IMR-90 (cell line): ENCODE data around the gene PDZD2. TPM values are rescaled to one million over a fixed set of nuclear protein-coding genes. Genes with fewer than 3 reads are reported as not detected.

ENCODE experiments used
- ATAC-seq: fragments of 200-7000 bp; cut with Tn5 transposase; 2 replicates; pipeline ENCODE4 v1.9.1; 2020; ENCODE audit warnings: low read depth, mild to moderate bottlenecking, moderate library complexity
- BruUV-seq: library from RNA; stranded (reverse); fragments of 400-500 nt; replicated peaks from 2 replicates; lab custom pipeline; 2021; lab: Mats Ljungman, UMichigan
- CTCF ChIA-PET: fragments of 300-600 bp; formaldehyde crosslinking; extraction: SDS; loops from one replicate; lab custom pipeline; 2021; ENCODE audit warnings: antibody characterized with exemption; lab: Yijun Ruan, JAX
- POLR2A ChIA-PET: fragments of 300-600 bp; sonication (Branson Sonifier 250); formaldehyde crosslinking; loops from one replicate; lab custom pipeline; 2022; ENCODE audit warnings: antibody characterized with exemption; ENCODE audit not compliant: unreplicated experiment; lab: Charles Lee
- DNase-seq: peaks from one replicate; pipeline ENCODE4 v3.0.0; 2013
- H2AFZ ChIP-seq: replicated peaks from 2 replicates; pipeline ENCODE3; 2013; ENCODE audit warnings: low read length, mild to moderate bottlenecking; ENCODE audit not compliant: poor library complexity
- H2AK5ac ChIP-seq: 2 replicates; pipeline ENCODE4 v1.6.1; 2013; ENCODE audit warnings: low read depth, low read length, inconsistent platforms
- H2AK9ac ChIP-seq: replicated peaks from 2 replicates; pipeline ENCODE3; 2013; ENCODE audit warnings: mild to moderate bottlenecking, low read depth, low read length, moderate library complexity; ENCODE audit not compliant: poor library complexity
- H2BK120ac ChIP-seq: 2 replicates; pipeline ENCODE4 v1.6.1; 2013; ENCODE audit warnings: low read depth, low read length, inconsistent platforms
- H2BK15ac ChIP-seq: 3 replicates; pipeline ENCODE4 v1.6.1; 2013; ENCODE audit warnings: low read depth, low read length, inconsistent platforms
- H2BK20ac ChIP-seq: 2 replicates; pipeline ENCODE4 v1.6.1; 2013; ENCODE audit warnings: low read depth, mild to moderate bottlenecking, inconsistent platforms, low read length, moderate library complexity
- H2BK5ac ChIP-seq: 2 replicates; pipeline ENCODE4 v1.6.1; 2013; ENCODE audit warnings: mild to moderate bottlenecking, low read depth, low read length, inconsistent platforms; ENCODE audit not compliant: poor library complexity, severe bottlenecking
- H3K14ac ChIP-seq: replicated peaks from 2 replicates; pipeline ENCODE4 v1.6.1; 2013; ENCODE audit warnings: low read depth, low read length, inconsistent platforms
- H3K18ac ChIP-seq: 2 replicates; pipeline ENCODE4 v1.6.1; 2013; ENCODE audit warnings: low read depth, low read length, control low read depth
- H3K23ac ChIP-seq: 2 replicates; pipeline ENCODE4 v1.6.1; 2013; ENCODE audit warnings: low read depth, low read length, inconsistent platforms
- H3K27ac ChIP-seq: 2 replicates; pipeline ENCODE4 v1.5.1; 2013; ENCODE audit warnings: mild to moderate bottlenecking, control low read depth, low read length; ENCODE audit not compliant: insufficient read depth
- H3K27me3 ChIP-seq: 2 replicates; pipeline ENCODE4 v1.6.1; 2013; ENCODE audit warnings: low read length; ENCODE audit not compliant: control insufficient read depth, insufficient read depth
- H3K36me3 ChIP-seq: 2 replicates; pipeline ENCODE4 v1.6.1; 2013; ENCODE audit warnings: low read length, mixed read lengths; ENCODE audit not compliant: control insufficient read depth, insufficient read depth
- H3K4ac ChIP-seq: 2 replicates; pipeline ENCODE4 v1.6.1; 2013; ENCODE audit warnings: low read depth, low read length, inconsistent platforms
- H3K4me1 ChIP-seq: 2 replicates; pipeline ENCODE4 v1.6.1; 2013; ENCODE audit warnings: low read length, mixed read lengths; ENCODE audit not compliant: control insufficient read depth, insufficient read depth
- H3K4me2 ChIP-seq: 2 replicates; pipeline ENCODE4 v1.6.1; 2013; ENCODE audit warnings: low read depth, mild to moderate bottlenecking, control low read depth, low read length, moderate library complexity
- H3K4me3 ChIP-seq: 2 replicates; pipeline ENCODE4 v1.5.1; 2013; ENCODE audit warnings: low read depth, mild to moderate bottlenecking, control low read depth, low read length, moderate library complexity; ENCODE audit not compliant: insufficient read depth
- H3K56ac ChIP-seq: 2 replicates; pipeline ENCODE4 v1.6.1; 2013; ENCODE audit warnings: low read length, inconsistent platforms; ENCODE audit not compliant: insufficient read depth; ENCODE audit errors: extremely low read depth
- H3K79me1 ChIP-seq, 2 experiments: 2 replicates each; pipeline ENCODE4 v1.6.1; 2013; ENCODE audit warnings: low read length in 2 of 2, inconsistent platforms in 1 of 2, low read depth in 1 of 2
- H3K9ac ChIP-seq: 2 replicates; pipeline ENCODE4 v1.6.1; 2013; ENCODE audit warnings: low read depth, low read length, control low read depth
- H3K9me1 ChIP-seq: 2 replicates; pipeline ENCODE4 v1.6.1; 2013; ENCODE audit warnings: low read length, inconsistent platforms; ENCODE audit not compliant: insufficient read depth
- H3K9me3 ChIP-seq: 2 replicates; pipeline ENCODE4 v1.6.1; 2013; ENCODE audit warnings: low read length; ENCODE audit not compliant: control insufficient read depth, insufficient read depth
- H4K20me1 ChIP-seq: 2 replicates; pipeline ENCODE4 v1.6.1; 2013; ENCODE audit warnings: low read length, inconsistent platforms; ENCODE audit not compliant: insufficient read depth
- H4K5ac ChIP-seq: 2 replicates; pipeline ENCODE4 v1.6.1; 2013; ENCODE audit warnings: mild to moderate bottlenecking, low read depth, low read length, control low read depth
- H4K8ac ChIP-seq, 2 experiments: 2 replicates each; pipeline ENCODE4 v1.6.1; 2013; ENCODE audit warnings: low read depth in 2 of 2, low read length in 2 of 2, control low read depth in 1 of 2, inconsistent platforms in 1 of 2
- H4K91ac ChIP-seq: 2 replicates; pipeline ENCODE4 v1.6.1; 2013; ENCODE audit warnings: low read depth, low read length, inconsistent platforms; ENCODE audit not compliant: insufficient read depth
- BHLHE40 ChIP-seq: fragments of 150-350 bp; IDR thresholded peaks from 2 replicates; pipeline ENCODE4 v1.6.1; 2016; ENCODE audit warnings: mild to moderate bottlenecking, low read depth, low read length
- CEBPB ChIP-seq: IDR thresholded peaks from 2 replicates; pipeline ENCODE4 v1.6.1; 2012; ENCODE audit warnings: low read depth, low read length, improper control_type of control experiment
- CHD1 ChIP-seq: IDR thresholded peaks from 2 replicates; pipeline ENCODE4 v1.6.1; 2012; ENCODE audit warnings: low read depth, low read length, improper control_type of control experiment
- FOS ChIP-seq: fragments of 150-350 bp; IDR thresholded peaks from 2 replicates; pipeline ENCODE4 v1.6.1; 2016; ENCODE audit warnings: low read depth, low read length
- MAFK ChIP-seq: IDR thresholded peaks from 2 replicates; pipeline ENCODE4 v1.6.1; 2012; ENCODE audit warnings: low read depth, low read length, improper control_type of control experiment
- MAZ ChIP-seq: IDR thresholded peaks from 2 replicates; pipeline ENCODE4 v1.6.1; 2012; ENCODE audit warnings: low read depth, mild to moderate bottlenecking, low read length, improper control_type of control experiment, moderate library complexity, borderline replicate concordance
- MXI1 ChIP-seq: IDR thresholded peaks from 2 replicates; pipeline ENCODE4 v1.6.1; 2012; ENCODE audit warnings: low read depth, mild to moderate bottlenecking, low read length, moderate library complexity, borderline replicate concordance
- NFE2L2 ChIP-seq: fragments of 150-350 bp; IDR thresholded peaks from 2 replicates; pipeline ENCODE4 v1.6.1; 2016; ENCODE audit warnings: low read depth, mild to moderate bottlenecking, low read length
- POLR2A ChIP-seq: IDR thresholded peaks from 2 replicates; pipeline ENCODE4 v1.6.1; 2012; ENCODE audit warnings: mild to moderate bottlenecking, low read depth, low read length
- RAD21 ChIP-seq: IDR thresholded peaks from 2 replicates; pipeline ENCODE4 v1.6.1; 2012; ENCODE audit warnings: low read length, improper control_type of control experiment
- RCOR1 ChIP-seq: IDR thresholded peaks from 2 replicates; pipeline ENCODE4 v1.6.1; 2012; ENCODE audit warnings: mild to moderate bottlenecking, low read length, improper control_type of control experiment; ENCODE audit not compliant: insufficient replicate concordance
- RFX5 ChIP-seq: IDR thresholded peaks from 2 replicates; pipeline ENCODE4 v1.8.0; 2012; ENCODE audit warnings: low read depth, mild to moderate bottlenecking, low read length, moderate library complexity
- SMC3 ChIP-seq: fragments of 150-350 bp; IDR thresholded peaks from 2 replicates; pipeline ENCODE4 v1.6.1; 2016; ENCODE audit warnings: low read depth, mild to moderate bottlenecking, antibody characterized with exemption, low read length, moderate library complexity
- WGBS, 2 experiments: methylation state at CpG; one replicate each; pipeline versions ENCODE4 v1.1.5 to v1.1.7; 2013; ENCODE audit warnings: missing lambda C conversion rate in 2 of 2; ENCODE audit not compliant: insufficient read length in 1 of 2; ENCODE audit errors: extremely low coverage in 2 of 2; 5-methylcytosine and 5-hydroxymethylcytosine counted together
- dilution Hi-C: fragments of 300-500 bp; cut with HindIII; formaldehyde crosslinking; loops from one replicate; pipeline ENCODE4 v1.14.3; 2018; ENCODE audit warnings: low sequenced_read_pairs; ENCODE audit not compliant: unreplicated experiment
- in situ Hi-C: fragments of 300-500 bp; cut with MboI; formaldehyde crosslinking; loops from 3 replicates; pipeline ENCODE4 v1.14.3; 2019; ENCODE audit warnings: low sequenced_read_pairs, inconsistent platforms, mixed read lengths
- intact Hi-C: fragments of 100-400 bp; cut with micrococcal nuclease; formaldehyde crosslinking; loops from 2 replicates; pipeline ENCODE4 v1.10.0; 2022
- polyA plus RNA-seq, 3 experiments: library from polyadenylated mRNA; depleted of rRNA; stranded (reverse); fragments of >200 nt; gene quantifications; 2 replicates each; pipeline ENCODE4 v1.2.3, GENCODE V29; 2012; ENCODE audit warnings: low replicate concordance in 1 of 3
- total RNA-seq: library from RNA; depleted of rRNA; stranded (reverse); fragments of >200 nt; gene quantifications from 2 replicates; pipeline ENCODE4 v1.2.3, GENCODE V29; 2012
- TF ChIP-seq, protein P1 (sequence below): fragments of 150-350 bp; IDR thresholded peaks from 2 replicates; pipeline ENCODE4 v1.6.1; 2017; ENCODE audit warnings: mild to moderate bottlenecking, antibody characterized with exemption, low read length, low read depth
- TF ChIP-seq, protein P2 (sequence below): conservative IDR thresholded peaks from 2 replicates; pipeline ENCODE4 v1.5.1; 2012; ENCODE audit warnings: mild to moderate bottlenecking, low read depth, low read length, improper control_type of control experiment
- TF ChIP-seq, protein P3 (sequence below): fragments of 150-350 bp; IDR thresholded peaks from 2 replicates; pipeline ENCODE4 v1.6.1; 2016; ENCODE audit warnings: low read depth, mild to moderate bottlenecking, low read length, moderate library complexity, borderline replicate concordance

The PDZD2 gene
- total and polyA plus RNA-seq, 2 of the 4 experiments (the other 2 are of a cell fraction), result under 0.01 to 0.02 TPM

DNA sequence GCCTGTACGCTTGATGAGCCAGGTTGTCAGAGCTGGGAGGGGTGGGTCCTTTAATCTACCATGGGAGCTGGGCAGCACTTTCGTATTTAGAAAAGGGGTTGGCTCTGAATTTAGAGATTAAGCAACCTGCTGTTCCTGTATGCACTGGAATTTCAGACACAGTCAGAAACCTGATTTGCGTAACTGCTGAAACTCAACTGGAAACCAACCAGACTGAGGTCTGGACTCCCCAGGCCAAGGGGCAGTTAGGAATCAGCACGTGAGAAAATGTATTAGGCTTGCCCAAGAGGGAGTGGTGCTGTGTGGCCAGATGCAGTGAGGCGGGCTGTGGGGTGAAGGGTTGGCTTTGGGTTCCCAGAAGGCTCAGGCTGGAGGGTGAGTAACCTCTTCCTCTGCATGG, 300.2 kb downstream of the PDZD2 start:
- H3K79me1 ChIP-seq, result no peaks in the 10 kb centered on the region
- H3K9me1 ChIP-seq, result no peaks in the 10 kb centered on the region
- no peak overlapping the region for H3K23ac ChIP-seq
- intact Hi-C loops, result no loop called here
- no peaks in the 10 kb centered on the region for H4K20me1 ChIP-seq
- ATAC-seq, result no peak
- CTCF ChIA-PET, result interaction anchor here (1.1 kb wide), 1 partner anchor 138 kb away, joined by 3 read pairs; no protein-coding TSS in a partner anchor
- H3K14ac ChIP-seq, result no peak overlapping the region
- dilution Hi-C loops, result no loop called here
- no peak overlapping the region for H2AFZ ChIP-seq
- H4K8ac ChIP-seq, result no peak overlapping the region
- no peak overlapping the region for H2BK120ac ChIP-seq
- H3K9ac ChIP-seq, result no peak overlapping the region
- no peak overlapping the region for H4K91ac ChIP-seq
- H2BK5ac ChIP-seq, result no peak overlapping the region
- no peak overlapping the region for H2BK15ac ChIP-seq
- H3K36me3 ChIP-seq, result no peaks in the 10 kb centered on the region
- POLR2A ChIA-PET, result no interaction called here
- no peak overlapping the region for H3K56ac ChIP-seq
- in situ Hi-C loops, result no loop called here
- no peak overlapping the region for H3K18ac ChIP-seq
- peaks cover 1% of the 10 kb centered on the region; the same call in 1 of the 2 replicates for H3K9me3 ChIP-seq
- H2AK9ac ChIP-seq, result no peak overlapping the region
- WGBS, 2 experiments, result 68% methylated on average over 4 of the region's 5 CpGs; no CpG with 5 or more reads in 1 of the 2 experiments
- H3K27ac ChIP-seq, result no peak overlapping the region
- H2AK5ac ChIP-seq, result no peak overlapping the region
- H3K4ac ChIP-seq, result no peak overlapping the region
- H3K4me1 ChIP-seq, result no peaks in the 10 kb centered on the region
- H3K4me2 ChIP-seq, result no peak overlapping the region
- DNase-seq, result no peak
- TF ChIP-seq SMC3 (no peak), RAD21 (no peak), POLR2A (no peak), RFX5 (no peak), MAFK (no peak), MXI1 (no peak), MAZ (no peak), CEBPB (no peak), CHD1 (no peak), FOS (no peak), NFE2L2 (no peak), RCOR1 (no peak), BHLHE40 (no peak)
- TF ChIP-seq, protein P1, sequence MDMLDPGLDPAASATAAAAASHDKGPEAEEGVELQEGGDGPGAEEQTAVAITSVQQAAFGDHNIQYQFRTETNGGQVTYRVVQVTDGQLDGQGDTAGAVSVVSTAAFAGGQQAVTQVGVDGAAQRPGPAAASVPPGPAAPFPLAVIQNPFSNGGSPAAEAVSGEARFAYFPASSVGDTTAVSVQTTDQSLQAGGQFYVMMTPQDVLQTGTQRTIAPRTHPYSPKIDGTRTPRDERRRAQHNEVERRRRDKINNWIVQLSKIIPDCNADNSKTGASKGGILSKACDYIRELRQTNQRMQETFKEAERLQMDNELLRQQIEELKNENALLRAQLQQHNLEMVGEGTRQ, result no peak
- TF ChIP-seq, protein P2, sequence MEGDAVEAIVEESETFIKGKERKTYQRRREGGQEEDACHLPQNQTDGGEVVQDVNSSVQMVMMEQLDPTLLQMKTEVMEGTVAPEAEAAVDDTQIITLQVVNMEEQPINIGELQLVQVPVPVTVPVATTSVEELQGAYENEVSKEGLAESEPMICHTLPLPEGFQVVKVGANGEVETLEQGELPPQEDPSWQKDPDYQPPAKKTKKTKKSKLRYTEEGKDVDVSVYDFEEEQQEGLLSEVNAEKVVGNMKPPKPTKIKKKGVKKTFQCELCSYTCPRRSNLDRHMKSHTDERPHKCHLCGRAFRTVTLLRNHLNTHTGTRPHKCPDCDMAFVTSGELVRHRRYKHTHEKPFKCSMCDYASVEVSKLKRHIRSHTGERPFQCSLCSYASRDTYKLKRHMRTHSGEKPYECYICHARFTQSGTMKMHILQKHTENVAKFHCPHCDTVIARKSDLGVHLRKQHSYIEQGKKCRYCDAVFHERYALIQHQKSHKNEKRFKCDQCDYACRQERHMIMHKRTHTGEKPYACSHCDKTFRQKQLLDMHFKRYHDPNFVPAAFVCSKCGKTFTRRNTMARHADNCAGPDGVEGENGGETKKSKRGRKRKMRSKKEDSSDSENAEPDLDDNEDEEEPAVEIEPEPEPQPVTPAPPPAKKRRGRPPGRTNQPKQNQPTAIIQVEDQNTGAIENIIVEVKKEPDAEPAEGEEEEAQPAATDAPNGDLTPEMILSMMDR, result no peak
- TF ChIP-seq, protein P3, sequence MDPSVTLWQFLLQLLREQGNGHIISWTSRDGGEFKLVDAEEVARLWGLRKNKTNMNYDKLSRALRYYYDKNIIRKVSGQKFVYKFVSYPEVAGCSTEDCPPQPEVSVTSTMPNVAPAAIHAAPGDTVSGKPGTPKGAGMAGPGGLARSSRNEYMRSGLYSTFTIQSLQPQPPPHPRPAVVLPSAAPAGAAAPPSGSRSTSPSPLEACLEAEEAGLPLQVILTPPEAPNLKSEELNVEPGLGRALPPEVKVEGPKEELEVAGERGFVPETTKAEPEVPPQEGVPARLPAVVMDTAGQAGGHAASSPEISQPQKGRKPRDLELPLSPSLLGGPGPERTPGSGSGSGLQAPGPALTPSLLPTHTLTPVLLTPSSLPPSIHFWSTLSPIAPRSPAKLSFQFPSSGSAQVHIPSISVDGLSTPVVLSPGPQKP, result no peak
- H3K4me3 ChIP-seq, result no peak overlapping the region
- no peak overlapping the region for H2BK20ac ChIP-seq
- no peak overlapping the region for H4K5ac ChIP-seq
- H3K27me3 ChIP-seq, result peaks cover 51% of the 10 kb centered on the region
- no TSS peak for BruUV-seq
